Esophagus squamous epithelium (tissue), 4 donors: ENCODE results near the gene ZNF638.

Experiments
- POLR2A ChIP-seq, 4 donors: fragments of 450-650 bp; IDR thresholded peaks; one replicate each; pipeline ENCODE4 v1.6.1; 2017; ENCODE audit warnings: antibody characterized with exemption in 4 of 4, mild to moderate bottlenecking in 4 of 4, moderate library complexity in 3 of 4
- TF ChIP-seq, protein P1 (sequence below), 6 experiments: fragments of 450-650 bp in 4 of 6; fragments of 200-600 bp in 2 of 6; sonication (generic) in 2 of 6; IDR thresholded peaks; one replicate each; pipeline ENCODE4 v1.5.1; 2016 to 2019; ENCODE audit warnings: antibody characterized with exemption in 6 of 6, mild to moderate bottlenecking in 4 of 6, moderate library complexity in 4 of 6

DNA sequence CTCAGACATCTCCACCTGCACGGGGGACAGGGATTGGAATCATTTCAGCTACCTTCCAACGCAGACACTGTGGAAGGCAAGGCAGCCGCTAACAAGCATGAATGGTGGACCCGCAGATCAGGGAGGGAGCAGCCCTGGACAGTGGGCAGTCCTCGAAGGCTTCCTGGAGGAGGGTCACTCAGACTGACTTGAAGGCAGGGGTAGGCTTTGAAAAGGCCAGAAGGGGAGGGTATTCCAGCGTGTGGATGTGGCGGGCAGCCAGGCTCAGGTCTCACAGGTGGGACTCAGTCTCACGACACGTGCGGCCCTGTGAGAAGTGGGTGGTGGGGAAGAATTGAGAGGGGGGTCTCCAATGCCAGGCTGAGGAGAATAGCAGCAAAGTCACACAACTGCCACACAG lies 151.7 kb downstream of the ZNF638 start:
- TF ChIP-seq, protein P1, sequence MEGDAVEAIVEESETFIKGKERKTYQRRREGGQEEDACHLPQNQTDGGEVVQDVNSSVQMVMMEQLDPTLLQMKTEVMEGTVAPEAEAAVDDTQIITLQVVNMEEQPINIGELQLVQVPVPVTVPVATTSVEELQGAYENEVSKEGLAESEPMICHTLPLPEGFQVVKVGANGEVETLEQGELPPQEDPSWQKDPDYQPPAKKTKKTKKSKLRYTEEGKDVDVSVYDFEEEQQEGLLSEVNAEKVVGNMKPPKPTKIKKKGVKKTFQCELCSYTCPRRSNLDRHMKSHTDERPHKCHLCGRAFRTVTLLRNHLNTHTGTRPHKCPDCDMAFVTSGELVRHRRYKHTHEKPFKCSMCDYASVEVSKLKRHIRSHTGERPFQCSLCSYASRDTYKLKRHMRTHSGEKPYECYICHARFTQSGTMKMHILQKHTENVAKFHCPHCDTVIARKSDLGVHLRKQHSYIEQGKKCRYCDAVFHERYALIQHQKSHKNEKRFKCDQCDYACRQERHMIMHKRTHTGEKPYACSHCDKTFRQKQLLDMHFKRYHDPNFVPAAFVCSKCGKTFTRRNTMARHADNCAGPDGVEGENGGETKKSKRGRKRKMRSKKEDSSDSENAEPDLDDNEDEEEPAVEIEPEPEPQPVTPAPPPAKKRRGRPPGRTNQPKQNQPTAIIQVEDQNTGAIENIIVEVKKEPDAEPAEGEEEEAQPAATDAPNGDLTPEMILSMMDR (IDR thresholded peaks at IDR 0.05), result no peak
- TF ChIP-seq POLR2A (IDR thresholded peaks at IDR 0.05), result no peak
